OCI-LY3 (cell line): Measurements from ENCODE around the gene SPESP1.

Source experiments
- H2AFZ ChIP-seq: fragments of 200-600, 300-600 bp; shearing (Covaris generic); 2 replicates; pipeline ENCODE4 v1.6.0; 2014; ENCODE audit warnings: antibody characterized with exemption, low read depth, low read length
- H3K27ac ChIP-seq: fragments of 200-600, 300-600 bp; sonication (generic); 2 replicates; pipeline ENCODE4 v1.5.1; 2014; ENCODE audit warnings: mild to moderate bottlenecking, low read length, moderate library complexity, mixed read lengths
- H3K27me3 ChIP-seq: fragments of 200-600, 300-600 bp; sonication (generic); 2 replicates; pipeline ENCODE4 v1.6.1; 2014; ENCODE audit warnings: low read depth, low read length, mixed read lengths
- H3K36me3 ChIP-seq: fragments of 200-600, 300-600 bp; sonication (generic); replicated peaks from 2 replicates; pipeline ENCODE3; 2014; ENCODE audit warnings: low read depth, low read length, mixed read lengths
- H3K4me1 ChIP-seq: fragments of 300-600, 200-600 bp; sonication (generic); 2 replicates; pipeline ENCODE4 v1.6.1; 2014; ENCODE audit warnings: low read length, mixed read lengths
- H3K4me2 ChIP-seq: fragments of 200-600, 300-600 bp; sonication (generic); 2 replicates; pipeline ENCODE4 v1.6.1; 2014; ENCODE audit warnings: low read length, mixed read lengths
- H3K4me3 ChIP-seq: fragments of 300-600, 200-600 bp; sonication (generic); 2 replicates; pipeline ENCODE4 v1.5.1; 2014; ENCODE audit warnings: antibody characterized with exemption, mild to moderate bottlenecking, low read length, moderate library complexity
- H3K79me2 ChIP-seq: fragments of 300-600, 200-600 bp; shearing (Covaris generic); 2 replicates; pipeline ENCODE4 v1.6.1; 2014; ENCODE audit warnings: mild to moderate bottlenecking, low read length, mixed read lengths
- H3K9ac ChIP-seq: fragments of 300-600, 200-600 bp; shearing (Covaris generic); 2 replicates; pipeline ENCODE4 v1.6.0; 2014; ENCODE audit warnings: mild to moderate bottlenecking, low read length, moderate library complexity
- H3K9me3 ChIP-seq: fragments of 200-600, 300-600 bp; shearing (Covaris generic); 2 replicates; pipeline ENCODE4 v1.6.1; 2014; ENCODE audit warnings: low read length, mixed read lengths; ENCODE audit not compliant: insufficient read depth
- H4K20me1 ChIP-seq: fragments of 200-600, 300-600 bp; sonication (generic); 2 replicates; pipeline ENCODE4 v1.6.1; 2016; ENCODE audit warnings: low read length, mixed read lengths; ENCODE audit not compliant: insufficient read depth
- EZH2phosphoT487 ChIP-seq: fragments of 200-600 bp; shearing (Covaris generic); IDR thresholded peaks from 2 replicates; pipeline ENCODE4 v1.6.1; 2018; ENCODE audit warnings: antibody characterized with exemption, mixed run types, low read depth
- TF ChIP-seq, protein P1 (sequence below): fragments of 200-600, 300-600 bp; sonication (generic); IDR thresholded peaks from 2 replicates; pipeline ENCODE4 v1.5.1; 2014; ENCODE audit warnings: antibody characterized with exemption, low read length, low read depth

The SPESP1 gene

DNA sequence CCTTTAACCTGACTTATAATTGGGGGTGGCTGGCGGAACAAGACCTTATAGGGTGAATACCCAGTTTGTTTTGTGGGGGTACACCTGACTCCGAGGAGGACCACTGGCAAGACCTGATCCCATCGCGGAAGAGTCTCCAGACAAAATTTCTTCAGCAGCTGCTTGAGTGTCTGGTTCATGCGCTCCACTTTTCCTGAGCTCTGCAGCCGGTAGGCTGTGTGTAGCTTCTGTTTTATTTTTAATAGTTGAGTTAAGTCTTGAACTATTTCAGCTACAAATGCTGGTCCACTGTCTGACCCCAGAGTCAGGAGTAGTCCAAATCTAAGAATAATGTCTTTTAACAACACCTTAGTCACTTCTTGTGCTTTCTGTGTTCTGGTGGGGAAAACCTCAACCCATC is 63.0 kb downstream of the SPESP1 start:
- H3K9me3 ChIP-seq: no peaks in the 10 kb centered on the region
- no peak overlapping the region for H2AFZ ChIP-seq
- no peaks in the 10 kb centered on the region for H3K4me1 ChIP-seq
- H3K79me2 ChIP-seq: no peaks in the 10 kb centered on the region
- no peak overlapping the region for H3K4me3 ChIP-seq
- H3K27me3 ChIP-seq: no peaks in the 10 kb centered on the region
- no peaks in the 10 kb centered on the region for H4K20me1 ChIP-seq
- TF ChIP-seq EZH2phosphoT487: no peak
- TF ChIP-seq, protein P1, sequence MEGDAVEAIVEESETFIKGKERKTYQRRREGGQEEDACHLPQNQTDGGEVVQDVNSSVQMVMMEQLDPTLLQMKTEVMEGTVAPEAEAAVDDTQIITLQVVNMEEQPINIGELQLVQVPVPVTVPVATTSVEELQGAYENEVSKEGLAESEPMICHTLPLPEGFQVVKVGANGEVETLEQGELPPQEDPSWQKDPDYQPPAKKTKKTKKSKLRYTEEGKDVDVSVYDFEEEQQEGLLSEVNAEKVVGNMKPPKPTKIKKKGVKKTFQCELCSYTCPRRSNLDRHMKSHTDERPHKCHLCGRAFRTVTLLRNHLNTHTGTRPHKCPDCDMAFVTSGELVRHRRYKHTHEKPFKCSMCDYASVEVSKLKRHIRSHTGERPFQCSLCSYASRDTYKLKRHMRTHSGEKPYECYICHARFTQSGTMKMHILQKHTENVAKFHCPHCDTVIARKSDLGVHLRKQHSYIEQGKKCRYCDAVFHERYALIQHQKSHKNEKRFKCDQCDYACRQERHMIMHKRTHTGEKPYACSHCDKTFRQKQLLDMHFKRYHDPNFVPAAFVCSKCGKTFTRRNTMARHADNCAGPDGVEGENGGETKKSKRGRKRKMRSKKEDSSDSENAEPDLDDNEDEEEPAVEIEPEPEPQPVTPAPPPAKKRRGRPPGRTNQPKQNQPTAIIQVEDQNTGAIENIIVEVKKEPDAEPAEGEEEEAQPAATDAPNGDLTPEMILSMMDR: no peak
- H3K27ac ChIP-seq: no peak overlapping the region
- no peak overlapping the region for H3K4me2 ChIP-seq
- no peaks in the 10 kb centered on the region for H3K36me3 ChIP-seq
- no peak overlapping the region for H3K9ac ChIP-seq

- Histone ChIP-seq H4K20me1 (no peaks in the 10 kb centered on the region), H3K27me3 (no peaks in the 10 kb centered on the region), H3K36me3 (no peaks in the 10 kb centered on the region), H3K4me2 (no peak overlapping the region), H3K9ac (no peak overlapping the region), H3K79me2 (no peaks in the 10 kb centered on the region), H3K4me1 (no peaks in the 10 kb centered on the region), H3K27ac (no peak overlapping the region), H3K4me3 (no peak overlapping the region), H2AFZ (no peak overlapping the region), H3K9me3 (no peaks in the 10 kb centered on the region)
- TF ChIP-seq, protein P1: no peak
These were observed 63.8 kb downstream of the SPESP1 start for GRCh38 chr15:68994149-68994548.

DNA sequence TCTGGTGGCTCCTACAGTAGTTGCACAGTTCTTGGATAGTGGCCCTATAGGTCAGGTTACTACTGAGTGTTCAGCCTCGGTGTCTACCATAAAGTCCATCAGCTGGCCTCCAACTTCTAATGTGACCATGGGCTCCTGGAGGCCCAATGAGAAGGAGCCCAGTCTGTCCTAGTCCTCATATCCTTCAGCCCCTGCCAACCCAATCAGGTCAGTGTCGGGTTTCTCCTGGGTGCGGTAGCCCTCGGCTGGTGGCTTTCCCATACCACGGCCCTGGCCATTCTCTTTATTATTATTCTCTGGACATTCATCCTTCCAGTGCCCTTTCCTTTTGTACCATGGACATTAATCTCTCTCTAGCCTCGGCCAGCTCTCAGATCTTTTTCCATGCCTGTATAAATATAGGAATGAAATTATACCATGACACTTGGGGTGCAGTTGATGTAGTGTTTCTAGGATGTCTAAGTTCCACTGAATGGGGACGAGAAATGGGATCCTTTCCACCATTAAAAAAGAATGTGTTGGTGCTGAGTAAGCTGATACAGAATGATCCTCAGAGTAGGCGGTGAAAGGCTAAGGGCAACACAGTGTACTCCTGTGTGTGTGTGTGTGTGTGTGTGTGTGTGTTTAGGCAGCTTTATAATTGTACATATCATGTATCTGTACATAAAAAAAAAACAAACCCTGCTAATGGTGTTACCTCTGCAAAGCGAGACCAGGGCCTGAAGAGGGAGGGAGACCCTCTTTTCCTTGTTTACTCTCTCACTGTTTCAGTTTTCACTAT is 64.8 kb downstream of the SPESP1 start:
- Histone ChIP-seq H3K36me3 (no peaks in the 10 kb centered on the region), H3K27me3 (peaks cover 6% of the 10 kb centered on the region; the same call in 1 of the 2 replicates), H2AFZ (no peak overlapping the region), H3K9ac (no peak overlapping the region), H3K79me2 (no peaks in the 10 kb centered on the region), H4K20me1 (no peaks in the 10 kb centered on the region), H3K27ac (no peak overlapping the region), H3K4me2 (no peak overlapping the region), H3K4me3 (no peak overlapping the region), H3K9me3 (no peaks in the 10 kb centered on the region), H3K4me1 (no peaks in the 10 kb centered on the region)
- TF ChIP-seq, protein P1: no peak
- TF ChIP-seq EZH2phosphoT487: no peak
